ENCODE results near the gene KLHL15.

- TF ChIP-seq CTCF (IDR thresholded peaks at IDR 0.05) = no peak
- no peak for TF ChIP-seq POLR2AphosphoS5 (IDR thresholded peaks at IDR 0.05)
- TF ChIP-seq EP300 (IDR thresholded peaks at IDR 0.05; ENCODE audit: low read depth) = no peak
- TF ChIP-seq POLR2A (IDR thresholded peaks at IDR 0.05) = no peak
These were observed 48.5 kb downstream of the KLHL15 start for GRCh38 chrX:23978491-23978890.
